Ascending aorta (tissue), 2 donors: ENCODE measurements around the gene PPP2R5C. TPM values are rescaled to one million over a fixed set of nuclear protein-coding genes. Genes with fewer than 3 reads are reported as not detected.

Source experiments
- DNase-seq, 2 donors: peaks; one replicate each; pipeline ENCODE4 v3.0.0-alpha.2; 2019; ENCODE audit warnings: low spot score in 2 of 2
- H3K27ac ChIP-seq, 2 donors: fragments of 200-600 bp; sonication (generic); one replicate each; pipeline ENCODE4 v1.5.1; 2016 to 2017; ENCODE audit warnings: mild to moderate bottlenecking in 1 of 2
- H3K27me3 ChIP-seq: fragments of 200-600 bp; sonication (generic); one replicate; pipeline ENCODE4 v1.5.1; 2017
- H3K36me3 ChIP-seq, 2 donors: fragments of 200-600 bp; sonication (generic); one replicate each; pipeline ENCODE4 v1.5.1; 2016
- H3K4me1 ChIP-seq, 2 donors: fragments of 200-600 bp; sonication (generic); one replicate each; pipeline ENCODE4 v1.5.1; 2016 to 2017; ENCODE audit warnings: mild to moderate bottlenecking in 1 of 2
- H3K4me3 ChIP-seq, 2 donors: fragments of 200-600 bp; sonication (generic); one replicate each; pipeline ENCODE4 v1.5.1; 2016 to 2017; ENCODE audit warnings: mild to moderate bottlenecking in 1 of 2
- H3K9me3 ChIP-seq, 2 donors: fragments of 200-600 bp; sonication (generic); one replicate each; pipeline ENCODE4 v1.5.1; 2016
- CTCF ChIP-seq, 3 experiments: fragments of 200-600 bp in 2 of 3; fragments of 450-650 bp in 1 of 3; sonication (generic) in 2 of 3; IDR thresholded peaks; one replicate each; pipeline ENCODE4 v1.5.1; 2016 to 2019; ENCODE audit warnings: antibody characterized with exemption in 3 of 3, mild to moderate bottlenecking in 1 of 3, moderate library complexity in 1 of 3
- intact Hi-C: fragments of 100-400 bp; cut with DNase I; formaldehyde crosslinking; loops from one replicate; pipeline ENCODE4 v1.15.1; 2023
- total RNA-seq: library from RNA; depleted of rRNA; stranded (reverse); fragments of >200 nt; gene quantifications from one replicate; pipeline ENCODE4 v1.1.0, GENCODE V29; 2016

Gene PPP2R5C
- total RNA-seq, 1 donor from 2014 or later, result 45.6 TPM

GRCh38 chr14:101834397-101834796 lies 72.9 kb downstream of the PPP2R5C start:
- no peak for TF ChIP-seq CTCF (IDR thresholded peaks at IDR 0.05)
- intact Hi-C loops, result no loop called here
- H3K36me3 ChIP-seq, result peaks cover 0 to 1% of the 10 kb centered on the region in 2 donors
- peaks cover 3 to 28% of the 10 kb centered on the region in 2 donors for H3K4me1 ChIP-seq
- no peaks in the 10 kb centered on the region for H3K27me3 ChIP-seq
- no peak for DNase-seq
- no peak overlapping the region for H3K27ac ChIP-seq
- no peaks in the 10 kb centered on the region for H3K9me3 ChIP-seq
- H3K4me3 ChIP-seq, result no peak overlapping the region

- intact Hi-C loops, result no loop called here
- no peak for TF ChIP-seq CTCF (IDR thresholded peaks at IDR 0.05)
- peaks cover 3 to 28% of the 10 kb centered on the region in 2 donors for H3K4me1 ChIP-seq
- H3K27me3 ChIP-seq, result no peaks in the 10 kb centered on the region
- H3K4me3 ChIP-seq, result no peak overlapping the region
- H3K36me3 ChIP-seq, result peaks cover 0 to 3% of the 10 kb centered on the region in 2 donors
- peak overlapping the region in 1 of 2 donors; percentile 69 for H3K27ac ChIP-seq
- no peaks in the 10 kb centered on the region for H3K9me3 ChIP-seq
- no peak for DNase-seq
Observed at GRCh38 chr14:101834800-101835547, 73.5 kb downstream of the PPP2R5C start.

- no peak for DNase-seq
- no peaks in the 10 kb centered on the region for H3K9me3 ChIP-seq
- no peak for TF ChIP-seq CTCF (IDR thresholded peaks at IDR 0.05)
- peaks cover 3 to 28% of the 10 kb centered on the region in 2 donors for H3K4me1 ChIP-seq
- peaks cover 0 to 3% of the 10 kb centered on the region in 2 donors for H3K36me3 ChIP-seq
- intact Hi-C loops, result no loop called here
- no peaks in the 10 kb centered on the region for H3K27me3 ChIP-seq
- H3K4me3 ChIP-seq, result no peak overlapping the region
- H3K27ac ChIP-seq, result peak overlapping the region in 1 of 2 donors; percentile 69
Observed at GRCh38 chr14:101835566-101835965, 74.1 kb downstream of the PPP2R5C start.

GRCh38 chr14:101836135-101836534 lies 74.6 kb downstream of the PPP2R5C start:
- Histone ChIP-seq H3K4me1 (peaks cover 3 to 28% of the 10 kb centered on the region in 2 donors), H3K4me3 (peak overlapping the region; percentile 12 to 41), H3K9me3 (no peaks in the 10 kb centered on the region), H3K27me3 (no peaks in the 10 kb centered on the region), H3K36me3 (peaks cover 0 to 3% of the 10 kb centered on the region in 2 donors), H3K27ac (peak overlapping the region; percentile 55 to 69)
- intact Hi-C loops, result no loop called here
- DNase-seq, result no peak
- no peak for TF ChIP-seq CTCF (IDR thresholded peaks at IDR 0.05)

GRCh38 chr14:101838476-101838875 lies 77.0 kb downstream of the PPP2R5C start:
- intact Hi-C loops, result no loop called here
- Histone ChIP-seq H3K4me1 (peaks cover 7 to 34% of the 10 kb centered on the region in 2 donors), H3K27ac (no peak overlapping the region), H3K27me3 (no peaks in the 10 kb centered on the region), H3K36me3 (peaks cover 0 to 3% of the 10 kb centered on the region in 2 donors), H3K4me3 (no peak overlapping the region), H3K9me3 (no peaks in the 10 kb centered on the region)
- TF ChIP-seq CTCF (IDR thresholded peaks at IDR 0.05), result no peak
- no peak for DNase-seq
